H9 (cell line): ENCODE measurements around the gene MRPS5. TPM values are rescaled to one million over a fixed set of nuclear protein-coding genes. Genes with fewer than 3 reads are reported as not detected.

Experiments
- DNase-seq: peaks from one replicate; pipeline ENCODE4 v3.0.0-alpha.2; 2017
- H2AFZ ChIP-seq: one replicate; pipeline ENCODE4 v1.6.1; 2013; ENCODE audit warnings: mild to moderate bottlenecking, low read length, control low read depth, moderate library complexity
- H2AK5ac ChIP-seq: 2 replicates; pipeline ENCODE4 v1.6.1; 2013; ENCODE audit warnings: low read length, control low read depth, mixed read lengths; ENCODE audit not compliant: insufficient read length
- H2BK120ac ChIP-seq: one replicate; pipeline ENCODE4 v1.6.1; 2013; ENCODE audit warnings: low read depth, mild to moderate bottlenecking, low read length, control low read depth, inconsistent platforms; ENCODE audit not compliant: poor library complexity, severe bottlenecking
- H2BK12ac ChIP-seq: 2 replicates; pipeline ENCODE4 v1.6.1; 2013; ENCODE audit warnings: low read length, control low read depth, mixed read lengths, low read depth; ENCODE audit not compliant: insufficient read length
- H2BK15ac ChIP-seq: 2 replicates; pipeline ENCODE4 v1.6.1; 2013; ENCODE audit warnings: low read depth, low read length, control low read depth
- H2BK20ac ChIP-seq: one replicate; pipeline ENCODE4 v1.6.1; 2013; ENCODE audit warnings: low read depth, mild to moderate bottlenecking, low read length, control low read depth, inconsistent platforms; ENCODE audit not compliant: poor library complexity, severe bottlenecking
- H2BK5ac ChIP-seq: 2 replicates; pipeline ENCODE4 v1.6.1; 2013; ENCODE audit warnings: low read length, control low read depth, mixed read lengths; ENCODE audit not compliant: insufficient read length
- H3K14ac ChIP-seq: 2 replicates; pipeline ENCODE4 v1.6.1; 2013; ENCODE audit warnings: low read length, control low read depth; ENCODE audit not compliant: insufficient read depth
- H3K18ac ChIP-seq: 2 replicates; pipeline ENCODE4 v1.6.1; 2013; ENCODE audit warnings: low read depth, mild to moderate bottlenecking, mixed read lengths, low read length, control low read depth; ENCODE audit not compliant: insufficient read length
- H3K23ac ChIP-seq: 2 replicates; pipeline ENCODE4 v1.6.1; 2013; ENCODE audit warnings: low read length, control low read depth, mixed read lengths, low read depth; ENCODE audit not compliant: insufficient read length
- H3K23me2 ChIP-seq: 2 replicates; pipeline ENCODE4 v1.6.1; 2013; ENCODE audit warnings: low read depth, mild to moderate bottlenecking, mixed read lengths, low read length, control low read depth; ENCODE audit not compliant: insufficient read length, poor library complexity, severe bottlenecking
- H3K27ac ChIP-seq: 2 replicates; pipeline ENCODE4 v1.5.1; 2013; ENCODE audit warnings: low read length, control low read depth, mixed read lengths, low read depth; ENCODE audit not compliant: insufficient read length
- H3K27me3 ChIP-seq: 2 replicates; pipeline ENCODE4 v1.6.1; 2013; ENCODE audit warnings: low read length, control low read depth, inconsistent platforms; ENCODE audit not compliant: insufficient read depth
- H3K4ac ChIP-seq: 2 replicates; pipeline ENCODE4 v1.6.1; 2013; ENCODE audit warnings: low read depth, mild to moderate bottlenecking, control low read depth, inconsistent platforms, low read length, moderate library complexity
- H3K4me1 ChIP-seq: 2 replicates; pipeline ENCODE4 v1.6.1; 2013; ENCODE audit warnings: low read length, control low read depth, inconsistent platforms; ENCODE audit not compliant: insufficient read depth
- H3K4me2 ChIP-seq: 2 replicates; pipeline ENCODE4 v1.6.1; 2013; ENCODE audit warnings: low read length, control low read depth, mixed read lengths; ENCODE audit not compliant: insufficient read length, insufficient read depth
- H3K56ac ChIP-seq: 2 replicates; pipeline ENCODE4 v1.6.1; 2013; ENCODE audit warnings: low read depth, mild to moderate bottlenecking, mixed read lengths, low read length, control low read depth; ENCODE audit not compliant: insufficient read length
- H3K79me1 ChIP-seq: 2 replicates; pipeline ENCODE4 v1.6.1; 2013; ENCODE audit warnings: low read depth, mild to moderate bottlenecking, moderate library complexity, low read length, control low read depth, inconsistent platforms; ENCODE audit not compliant: insufficient read depth, poor library complexity, severe bottlenecking
- H3K79me2 ChIP-seq: 2 replicates; pipeline ENCODE4 v1.6.1; 2013; ENCODE audit warnings: low read length, control low read depth, inconsistent platforms; ENCODE audit not compliant: insufficient read depth
- H3K9ac ChIP-seq: 2 replicates; pipeline ENCODE4 v1.6.1; 2013; ENCODE audit warnings: low read length, control low read depth, mixed read lengths; ENCODE audit not compliant: insufficient read length; ENCODE audit errors: extremely low read depth
- H3K9me3 ChIP-seq: one replicate; pipeline ENCODE4 v1.6.1; 2013; ENCODE audit warnings: low read depth, low read length, inconsistent platforms; ENCODE audit not compliant: control insufficient read depth
- H3T11ph ChIP-seq: one replicate; pipeline ENCODE4 v1.6.1; 2013; ENCODE audit warnings: mild to moderate bottlenecking, low read length, control low read depth, inconsistent platforms
- H4K20me1 ChIP-seq: one replicate; pipeline ENCODE4 v1.6.1; 2013; ENCODE audit not compliant: control insufficient read depth, insufficient read length, insufficient read depth
- H4K5ac ChIP-seq: 2 replicates; pipeline ENCODE4 v1.6.1; 2013; ENCODE audit warnings: low read depth, mild to moderate bottlenecking, mixed read lengths, low read length, control low read depth; ENCODE audit not compliant: insufficient read length
- H4K8ac ChIP-seq: replicated peaks from 2 replicates; pipeline ENCODE4 v1.6.1; 2013; ENCODE audit warnings: low read length, control low read depth, mixed read lengths, low read depth; ENCODE audit not compliant: insufficient read length
- H4K91ac ChIP-seq: 2 replicates; pipeline ENCODE4 v1.6.1; 2013; ENCODE audit warnings: low read depth, mild to moderate bottlenecking, moderate library complexity, mixed read lengths, low read length, control low read depth; ENCODE audit not compliant: insufficient read length
- H3K27ac Mint-ChIP-seq, 3 experiments: 2 replicates in 2 of 3; 3 replicates in 1 of 3; pipeline ENCODE4 v1.8.0; 2020 to 2021; ENCODE audit warnings: mixed read lengths in 3 of 3, mild to moderate bottlenecking in 1 of 3, moderate library complexity in 1 of 3
- H3K27me3 Mint-ChIP-seq: 2 replicates; pipeline ENCODE4 v1.8.0; 2021; ENCODE audit warnings: low read depth, mild to moderate bottlenecking, moderate library complexity, mixed read lengths
- H3K36me3 Mint-ChIP-seq, 3 experiments: 2 replicates in 2 of 3; 3 replicates in 1 of 3; pipeline ENCODE4 v1.8.0; 2020 to 2021; ENCODE audit warnings: low read depth in 3 of 3, mixed read lengths in 3 of 3; ENCODE audit not compliant: insufficient read depth in 1 of 3
- H3K4me1 Mint-ChIP-seq, 2 experiments: 2 replicates each; pipeline ENCODE4 v1.8.0; 2020; ENCODE audit warnings: mixed read lengths in 2 of 2
- H3K4me3 Mint-ChIP-seq, 2 experiments: 2 replicates in 1 of 2; 3 replicates in 1 of 2; pipeline ENCODE4 v1.8.0; 2020 to 2021; ENCODE audit warnings: mild to moderate bottlenecking in 2 of 2, mixed read lengths in 2 of 2, moderate library complexity in 1 of 2
- H3K9me3 Mint-ChIP-seq, 2 experiments: 2 replicates in 1 of 2; 3 replicates in 1 of 2; pipeline ENCODE4 v1.8.0; 2020; ENCODE audit warnings: mild to moderate bottlenecking in 2 of 2, mixed read lengths in 2 of 2, moderate library complexity in 1 of 2
- CTCF ChIP-seq: fragments of 200-600 bp; sonication (generic); conservative IDR thresholded peaks from 3 replicates; pipeline ENCODE4 v1.8.0; 2021; ENCODE audit warnings: antibody characterized with exemption, mild to moderate bottlenecking
- WGBS: extraction: QIAGEN DNeasy Blood & Tissue Kit; methylation state at CpG from one replicate; pipeline ENCODE4 v1.1.7; 2013; ENCODE audit warnings: missing lambda C conversion rate, low lambda C conversion rate, mixed read lengths; ENCODE audit not compliant: insufficient read length; ENCODE audit errors: extremely low coverage; 5-methylcytosine and 5-hydroxymethylcytosine counted together
- total RNA-seq: library from RNA; stranded (reverse); gene quantifications from 2 replicates; pipeline ENCODE4 v1.2.1, GENCODE V29; 2021

Gene MRPS5
- total RNA-seq, 1 experiment from 2014 or later: 50.9 TPM

GRCh38 chr2:95115418-95115817, 6.2 kb downstream of the MRPS5 start:
- H3K4ac ChIP-seq: no peak overlapping the region
- H4K20me1 ChIP-seq: no peaks in the 10 kb centered on the region
- H2AK5ac ChIP-seq: no peak overlapping the region
- H3K4me1 ChIP-seq: no peaks in the 10 kb centered on the region
- H3K9ac ChIP-seq: no peak overlapping the region
- H3K27ac Mint-ChIP-seq: no peak overlapping the region
- H3K23me2 ChIP-seq: no peaks in the 10 kb centered on the region
- no peak overlapping the region for H3K14ac ChIP-seq
- H4K8ac ChIP-seq: no peak overlapping the region
- H3K56ac ChIP-seq: no peak overlapping the region
- H4K5ac ChIP-seq: no peak overlapping the region
- H3K27me3 ChIP-seq: no peaks in the 10 kb centered on the region
- no peak overlapping the region for H2BK15ac ChIP-seq
- peaks cover 8% of the 10 kb centered on the region; the same call in 1 of the 2 replicates for H3K79me2 ChIP-seq
- no peaks in the 10 kb centered on the region for H3K9me3 Mint-ChIP-seq
- H3K4me2 ChIP-seq: no peak overlapping the region
- no peak overlapping the region for H3K18ac ChIP-seq
- DNase-seq: peak; percentile 75
- no peak overlapping the region for H3K27ac ChIP-seq
- H4K91ac ChIP-seq: no peak overlapping the region
- WGBS: no CpG with 5 or more reads among the region's 7 CpGs
- peaks cover 19 to 20% of the 10 kb centered on the region in 2 experiments for H3K4me1 Mint-ChIP-seq
- H3K4me3 Mint-ChIP-seq: no peak overlapping the region
- H2BK5ac ChIP-seq: no peak overlapping the region
- peak; percentile 88 for TF ChIP-seq CTCF
- H2AFZ ChIP-seq: no peak overlapping the region
- H2BK120ac ChIP-seq: no peak overlapping the region
- no peak overlapping the region for H3K23ac ChIP-seq
- peaks cover 18 to 58% (median 42%) of the 10 kb centered on the region in 3 experiments for H3K36me3 Mint-ChIP-seq
- H3T11ph ChIP-seq: no peak overlapping the region
- no peaks in the 10 kb centered on the region; the same call in 1 of the 2 replicates for H3K27me3 Mint-ChIP-seq
- H3K9me3 ChIP-seq: no peaks in the 10 kb centered on the region
- H2BK12ac ChIP-seq: no peak overlapping the region
- H3K79me1 ChIP-seq: peaks cover 6% of the 10 kb centered on the region
- H2BK20ac ChIP-seq: no peak overlapping the region
